Subcutaneous abdominal adipose tissue (tissue), 5 donors: ENCODE data around the gene TMEM120A.

Experiments used
- H3K27ac ChIP-seq: one replicate; pipeline ENCODE4 v1.7.0; 2013; ENCODE audit warnings: low read depth, mild to moderate bottlenecking, inconsistent platforms, low read length, moderate library complexity
- H3K27me3 ChIP-seq, 5 donors: one replicate each; pipeline ENCODE4 v1.7.0; 2013; ENCODE audit warnings: low read length in 5 of 5, inconsistent platforms in 1 of 5; ENCODE audit not compliant: control insufficient read depth in 5 of 5, insufficient read depth in 4 of 5
- H3K36me3 ChIP-seq, 5 donors: one replicate each; pipeline ENCODE4 v1.7.0; 2013; ENCODE audit warnings: low read length in 5 of 5; ENCODE audit not compliant: control insufficient read depth in 5 of 5, insufficient read depth in 5 of 5
- H3K4me1 ChIP-seq, 5 donors: one replicate each; pipeline ENCODE4 v1.7.0; 2013; ENCODE audit warnings: low read length in 5 of 5, mild to moderate bottlenecking in 3 of 5, moderate library complexity in 1 of 5; ENCODE audit not compliant: control insufficient read depth in 5 of 5, insufficient read depth in 5 of 5
- H3K4me3 ChIP-seq, 5 donors: one replicate each; pipeline ENCODE4 v1.7.0; 2013; ENCODE audit warnings: low read length in 5 of 5, low read depth in 1 of 5
- H3K9ac ChIP-seq, 5 donors: one replicate each; pipeline ENCODE4 v1.7.0; 2013; ENCODE audit warnings: low read length in 5 of 5, mild to moderate bottlenecking in 4 of 5, moderate library complexity in 3 of 5
- H3K9me3 ChIP-seq, 5 donors: one replicate each; pipeline ENCODE4 v1.7.0; 2013; ENCODE audit warnings: low read length in 5 of 5; ENCODE audit not compliant: control insufficient read depth in 5 of 5
- donor health status: healthy.
- donor health status: healthy.
- donor health status: healthy.
- donor health status: healthy.
- donor health status: healthy.

Gene TMEM120A

DNA sequence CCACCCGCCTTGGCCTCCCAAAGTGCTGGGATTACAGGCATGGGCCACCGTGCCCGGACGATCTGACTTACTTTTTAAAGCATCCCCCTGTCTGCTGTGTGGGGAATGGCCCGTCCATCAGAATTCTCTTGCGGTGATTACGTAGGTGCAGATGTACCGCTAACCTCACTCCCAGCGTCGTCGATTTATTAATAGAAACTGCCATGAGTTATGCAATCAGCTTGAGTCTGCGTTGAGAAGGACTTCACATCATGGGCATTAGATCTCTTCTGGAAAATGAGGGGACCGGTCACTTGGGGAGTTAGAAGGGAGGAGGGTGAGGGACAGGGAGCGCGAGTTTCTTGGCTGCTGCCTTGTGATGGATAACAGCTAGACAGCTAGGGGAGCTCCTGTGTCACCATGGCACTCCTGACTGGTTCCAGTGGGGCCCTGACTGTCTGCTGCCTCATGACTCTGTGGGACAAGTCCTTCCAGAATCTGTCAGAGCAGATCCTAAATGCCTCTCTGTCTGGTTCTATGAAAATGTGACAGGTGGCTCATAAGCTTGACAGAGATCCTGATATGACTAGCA, 44.2 kb downstream of the TMEM120A start:
- H3K9ac ChIP-seq = no peak overlapping the region
- no peak overlapping the region for H3K27ac ChIP-seq
- no peaks in the 10 kb centered on the region for H3K9me3 ChIP-seq
- no peaks in the 10 kb centered on the region for H3K27me3 ChIP-seq
- no peak overlapping the region for H3K4me3 ChIP-seq
- H3K36me3 ChIP-seq = peaks cover 0 to 34% (median 18%) of the 10 kb centered on the region in 5 donors
- peaks cover 5 to 41% (median 30%) of the 10 kb centered on the region in 5 donors for H3K4me1 ChIP-seq

- peaks cover 5 to 36% (median 24%) of the 10 kb centered on the region in 5 donors for H3K4me1 ChIP-seq
- H3K36me3 ChIP-seq = peaks cover 0 to 17% (median 4%) of the 10 kb centered on the region in 5 donors
- no peaks in the 10 kb centered on the region for H3K27me3 ChIP-seq
- no peak overlapping the region for H3K27ac ChIP-seq
- peak overlapping the region in 1 of 5 donors; percentile 7 for H3K9ac ChIP-seq
- no peak overlapping the region for H3K4me3 ChIP-seq
- no peaks in the 10 kb centered on the region for H3K9me3 ChIP-seq
Measured at GRCh38 chr7:75948179-75948578, 46.2 kb downstream of the TMEM120A start.

- Histone ChIP-seq H3K27me3 (no peaks in the 10 kb centered on the region), H3K9me3 (no peaks in the 10 kb centered on the region), H3K9ac (no peak overlapping the region), H3K4me1 (peaks cover 2 to 32% (median 24%) of the 10 kb centered on the region in 5 donors), H3K27ac (no peak overlapping the region), H3K36me3 (peaks cover 0 to 17% (median 5%) of the 10 kb centered on the region in 5 donors), H3K4me3 (no peak overlapping the region)
Measured at GRCh38 chr7:75946207-75946855, 48.1 kb downstream of the TMEM120A start.

- no peaks in the 10 kb centered on the region for H3K27me3 ChIP-seq
- no peak overlapping the region for H3K9ac ChIP-seq
- peaks cover 0 to 25% (median 9%) of the 10 kb centered on the region in 5 donors for H3K36me3 ChIP-seq
- H3K4me1 ChIP-seq = peaks cover 1 to 29% (median 23%) of the 10 kb centered on the region in 5 donors
- no peaks in the 10 kb centered on the region for H3K9me3 ChIP-seq
- H3K4me3 ChIP-seq = no peak overlapping the region
- H3K27ac ChIP-seq = no peak overlapping the region
Measured at GRCh38 chr7:75945297-75946168, 48.9 kb downstream of the TMEM120A start.

GRCh38 chr7:75944507-75944906, 49.9 kb downstream of the TMEM120A start:
- no peak overlapping the region for H3K4me3 ChIP-seq
- no peaks in the 10 kb centered on the region for H3K27me3 ChIP-seq
- H3K9me3 ChIP-seq = no peaks in the 10 kb centered on the region
- no peak overlapping the region for H3K9ac ChIP-seq
- no peak overlapping the region for H3K27ac ChIP-seq
- peaks cover 0 to 27% (median 9%) of the 10 kb centered on the region in 5 donors for H3K36me3 ChIP-seq
- H3K4me1 ChIP-seq = peaks cover 0 to 21% (median 17%) of the 10 kb centered on the region in 5 donors

GRCh38 chr7:75943864-75944263, 50.5 kb downstream of the TMEM120A start:
- H3K27me3 ChIP-seq = no peaks in the 10 kb centered on the region
- peaks cover 0 to 30% (median 12%) of the 10 kb centered on the region in 5 donors for H3K36me3 ChIP-seq
- no peaks in the 10 kb centered on the region for H3K9me3 ChIP-seq
- no peak overlapping the region for H3K9ac ChIP-seq
- no peak overlapping the region for H3K27ac ChIP-seq
- H3K4me1 ChIP-seq = peaks cover 2 to 25% (median 18%) of the 10 kb centered on the region in 5 donors
- H3K4me3 ChIP-seq = no peak overlapping the region

DNA sequence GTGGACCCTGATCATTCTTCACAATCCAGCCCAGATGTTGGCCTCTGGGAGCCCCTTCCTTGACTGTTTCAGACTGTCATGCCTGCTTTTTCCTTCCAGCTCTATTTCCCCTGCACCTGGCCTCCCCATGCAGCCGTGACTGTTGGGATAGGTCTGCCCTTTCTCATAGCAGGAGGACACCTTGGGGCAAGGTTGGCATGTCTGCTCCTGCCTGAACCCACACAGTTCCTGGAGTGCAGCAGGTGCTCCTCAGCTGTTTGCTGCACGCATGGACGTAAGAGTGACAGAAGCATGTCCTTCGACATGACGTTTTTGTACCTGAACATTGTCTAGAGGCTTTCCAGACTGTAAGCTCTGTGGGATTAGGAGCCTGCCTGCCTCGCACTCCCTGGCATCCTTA, 55.5 kb downstream of the TMEM120A start:
- Histone ChIP-seq H3K9me3 (peaks cover 0 to 9% (median 4%) of the 10 kb centered on the region in 5 donors), H3K27me3 (no peaks in the 10 kb centered on the region), H3K4me1 (peaks cover 4 to 25% (median 12%) of the 10 kb centered on the region in 5 donors), H3K4me3 (no peak overlapping the region), H3K36me3 (peaks cover 0 to 19% (median 7%) of the 10 kb centered on the region in 5 donors), H3K27ac (peak overlapping the region; percentile 63), H3K9ac (no peak overlapping the region)

GRCh38 chr7:75937958-75938786, 56.2 kb downstream of the TMEM120A start:
- Histone ChIP-seq H3K4me1 (peaks cover 4 to 27% (median 12%) of the 10 kb centered on the region in 5 donors), H3K27me3 (no peaks in the 10 kb centered on the region), H3K9ac (peak overlapping the region in 1 of 5 donors; percentile 30), H3K36me3 (peaks cover 0 to 19% (median 7%) of the 10 kb centered on the region in 5 donors), H3K4me3 (no peak overlapping the region), H3K27ac (peak overlapping the region; percentile 63), H3K9me3 (peaks cover 0 to 9% (median 4%) of the 10 kb centered on the region in 5 donors)
